ENCODE results near the gene RNFT2.

RNFT2 gene

GRCh38 chr12:116878567-116879508 is 140.7 kb downstream of the RNFT2 start (continued):
- TF ChIP-seq ZNF398 (tag by site-specific recombination; IDR thresholded peaks at IDR 0.05) = peak; percentile 54; the same call in 1 of the 2 replicates

- ChIA-PET POLR2A (interaction anchor here (1.4 to 1.7 kb wide), 3 partner anchors 16 to 142 kb away, joined by 3 to 7 read pairs (median 5); partner anchors contain the start of genes RNFT2 and SPRING1), CTCF (interaction anchor here (0.6 to 1.3 kb wide), 4 partner anchors 17 to 164 kb away, joined by 3 to 4 read pairs (median 3); no protein-coding TSS in a partner anchor)
- Histone ChIP-seq H3K4me1 (ENCODE audit: control insufficient read depth, insufficient read depth, low read length) (peaks cover 10% of the 10 kb centered on the region), H3K36me3 (ENCODE audit: control insufficient read depth in 2 of 2, insufficient read depth in 1 of 2, low read length in 2 of 2) (peaks cover 0 to 1% of the 10 kb centered on the region in 2 experiments; a peak in 2 of 3 replicates), H3K27ac (ENCODE audit: extremely low read depth, low read depth, low read length) (peak overlapping the region; percentile 84; the same call in 1 of the 2 replicates), H3K9me3 (ENCODE audit: control insufficient read depth, insufficient read depth, low read depth, low read length) (no peaks in the 10 kb centered on the region), H3K4me3 (ENCODE audit: low read depth, low read length) (peak overlapping the region; percentile 49)
- peak; percentile 56 for TF ChIP-seq ZNF423 (tag by site-specific recombination; IDR thresholded peaks at IDR 0.05)
- no peak for TF ChIP-seq ZSCAN23 (tag by site-specific recombination; IDR thresholded peaks at IDR 0.05)
- TF ChIP-seq ZNF76 (tag by site-specific recombination; IDR thresholded peaks at IDR 0.05; ENCODE audit: borderline replicate concordance, low read depth) = no peak; the same call in 1 of the 2 replicates
- peak; percentile 73 for TF ChIP-seq ZBTB26 (tag by site-specific recombination; optimal IDR thresholded peaks at IDR 0.05)
- 0 out of 2 replicates have a peak, but pooled peaks have one; percentile 56 for TF ChIP-seq ZNF580 (tag by site-specific recombination; IDR thresholded peaks at IDR 0.05)
- 0 out of 2 replicates have a peak, but pooled peaks have one; percentile 36 for TF ChIP-seq SP3 (tag by site-specific recombination; IDR thresholded peaks at IDR 0.05)
- TF ChIP-seq GLIS2 (tag by site-specific recombination; IDR thresholded peaks at IDR 0.05) = peak; percentile 65
- TF ChIP-seq ZBTB20 (tag by site-specific recombination; IDR thresholded peaks at IDR 0.05) = peak; percentile 30; the same call in 1 of the 2 replicates
- no peak for TF ChIP-seq ZSCAN16 (tag by site-specific recombination; IDR thresholded peaks at IDR 0.05)
- no peak for TF ChIP-seq ZNF324 (tag by site-specific recombination; IDR thresholded peaks at IDR 0.05)
- TF ChIP-seq ZNF433 (tag by site-specific recombination; IDR thresholded peaks at IDR 0.05; ENCODE audit: low read depth) = no peak
- peak; percentile 90 for TF ChIP-seq ZNF335 (tag by site-specific recombination; conservative IDR thresholded peaks at IDR 0.05)
- peak; percentile 30; the same call in 1 of the 2 replicates for TF ChIP-seq ZNF610 (tag by site-specific recombination; IDR thresholded peaks at IDR 0.05; ENCODE audit: borderline replicate concordance)
- 0 out of 2 replicates have a peak, but pooled peaks have one; percentile 25 for TF ChIP-seq ZNF639 (tag by site-specific recombination; IDR thresholded peaks at IDR 0.05)
- no peak for TF ChIP-seq YY1 (tag by site-specific recombination; IDR thresholded peaks at IDR 0.05)
- peak; percentile 87 for TF ChIP-seq ZIC2 (tag by site-specific recombination; IDR thresholded peaks at IDR 0.05)
- peak; percentile 32; the same call in 1 of the 2 replicates for TF ChIP-seq ZBTB17 (tag by site-specific recombination; IDR thresholded peaks at IDR 0.05)
- no peak for TF ChIP-seq ZNF768 (tag by site-specific recombination; IDR thresholded peaks at IDR 0.05)
- no peak for TF ChIP-seq BCL11B (tag by site-specific recombination; IDR thresholded peaks at IDR 0.05; ENCODE audit: low read depth)
- TF ChIP-seq ZNF48 (tag by site-specific recombination; IDR thresholded peaks at IDR 0.05) = no peak
- TF ChIP-seq KLF17 (tag by site-specific recombination; IDR thresholded peaks at IDR 0.05) = no peak
- no peak for TF ChIP-seq ZNF548 (tag by site-specific recombination; IDR thresholded peaks at IDR 0.05)
- peak; percentile 75 for TF ChIP-seq ZNF398 (tag by site-specific recombination; IDR thresholded peaks at IDR 0.05)
- TF ChIP-seq ZNF114 (tag by site-specific recombination; IDR thresholded peaks at IDR 0.05) = no peak
- TF ChIP-seq KLF7 (tag by site-specific recombination; IDR thresholded peaks at IDR 0.05; ENCODE audit: borderline replicate concordance) = no peak
- no peak for TF ChIP-seq SCRT1 (tag by site-specific recombination; IDR thresholded peaks at IDR 0.05; ENCODE audit: borderline replicate concordance)
Measured at GRCh38 chr12:116879509-116880212, 141.5 kb downstream of the RNFT2 start.
